ENCODE results near the gene JMJD6. TPM values are rescaled to one million over a fixed set of nuclear protein-coding genes. Genes with fewer than 3 reads are reported as not detected.
"Not testable (repeated sequence)": the region's sequence is repeated elsewhere in the genome, so short reads cannot be mapped to it uniquely, and the experiment has no call there.

Gene JMJD6
- total RNA-seq, 1 donor from 2014 or later = 11.3 TPM

DNA sequence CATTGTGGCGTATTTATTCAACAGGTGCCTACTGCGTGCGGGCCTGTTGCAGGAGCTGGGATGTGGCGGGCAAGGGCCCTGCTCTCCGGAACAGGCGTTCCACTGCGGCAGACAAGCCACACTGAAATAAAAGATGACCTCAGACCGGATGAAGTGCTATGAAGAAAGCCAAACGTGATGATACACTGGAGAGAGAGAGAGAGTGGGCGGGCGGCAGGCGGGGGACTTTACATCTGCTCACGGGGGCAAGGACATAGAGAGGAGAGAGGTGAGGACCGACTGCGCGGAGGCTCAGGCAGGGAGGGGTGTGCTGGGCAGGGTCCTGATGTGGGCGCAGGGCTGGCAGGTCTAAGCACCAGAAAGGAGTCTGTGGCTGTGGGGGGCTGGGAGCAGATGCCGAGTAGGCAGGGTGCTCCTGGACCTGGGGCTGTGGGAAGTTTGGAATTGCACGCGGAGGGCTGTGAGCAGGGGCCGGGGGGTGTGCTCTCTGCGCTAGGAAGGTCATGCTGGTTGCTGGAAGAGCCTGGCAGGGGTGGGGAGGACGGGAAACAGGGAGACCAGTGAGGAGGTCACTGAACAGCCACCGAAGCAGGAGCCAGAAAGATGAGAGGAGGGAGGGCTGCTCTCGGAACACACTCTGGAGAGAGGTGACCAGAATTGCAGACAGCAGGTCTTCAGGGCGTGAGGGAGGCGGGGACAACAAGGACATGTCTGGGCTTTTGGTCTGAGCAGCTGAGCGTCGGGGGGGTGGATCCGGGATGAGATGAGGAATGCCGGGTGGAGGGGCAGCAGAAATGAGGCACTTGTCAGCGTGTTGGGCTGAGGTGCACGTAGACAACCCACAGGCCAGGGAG lies 25.6 kb downstream of the JMJD6 start:
- peak; percentile 52 for ATAC-seq
- DNase-seq (ENCODE audit: low spot score) = no peak

GRCh38 chr17:76700270-76700616 lies 26.2 kb downstream of the JMJD6 start:
- DNase-seq (ENCODE audit: low spot score) (no peak), ATAC-seq (no peak)

GRCh38 chr17:76698466-76698977 lies 27.9 kb downstream of the JMJD6 start:
- DNase-seq (ENCODE audit: low spot score); ATAC-seq: not testable (repeated sequence)

GRCh38 chr17:76697702-76698465 lies 28.5 kb downstream of the JMJD6 start:
- DNase-seq (ENCODE audit: low spot score) = no peak
- no peak for ATAC-seq

DNA sequence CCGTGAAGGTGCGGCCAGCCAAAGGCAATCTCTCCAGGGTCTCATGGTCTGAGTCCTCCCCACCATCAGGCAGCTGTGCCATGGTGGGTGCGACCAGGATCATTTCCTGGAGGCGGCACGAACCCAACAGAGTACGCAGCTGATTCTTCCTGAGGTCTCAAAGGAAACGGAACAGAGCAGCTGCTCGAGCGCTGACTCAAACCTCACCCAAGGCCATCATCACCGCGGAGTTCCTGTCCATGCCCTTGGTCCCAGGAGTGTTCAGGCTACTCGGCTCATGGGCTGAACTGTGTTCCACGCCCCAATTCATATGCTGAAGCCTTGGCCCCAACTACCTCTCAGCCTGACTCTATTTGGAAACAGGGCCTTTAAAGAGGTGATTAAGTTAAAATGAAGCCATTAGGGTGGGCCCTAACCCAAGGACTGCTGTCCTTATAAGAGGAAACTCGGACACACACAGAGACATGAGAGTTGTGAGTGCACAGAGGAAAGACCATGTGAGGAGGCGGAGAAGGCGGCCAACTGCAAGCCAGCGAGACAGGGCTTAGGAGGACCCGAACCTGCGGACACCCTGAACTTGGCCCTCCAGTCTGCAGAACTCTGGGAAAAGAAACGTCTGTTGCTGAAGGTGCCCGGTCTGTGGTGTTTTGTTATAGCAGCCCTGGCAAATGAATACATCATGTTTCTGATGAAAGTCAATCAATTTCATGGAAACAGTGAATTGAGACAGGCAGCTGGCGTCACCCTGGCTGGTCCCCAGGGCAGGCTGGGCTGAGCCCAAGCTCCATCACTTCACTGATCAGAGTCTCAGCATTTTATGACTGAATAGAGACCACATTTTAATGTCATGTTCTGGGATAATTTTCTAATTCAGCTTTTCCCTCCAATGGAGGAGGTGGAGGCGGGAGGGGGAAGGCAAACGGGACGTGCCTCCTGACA lies 29.4 kb downstream of the JMJD6 start:
- DNase-seq (ENCODE audit: low spot score) = no peak
- ATAC-seq = peak; percentile 43

GRCh38 chr17:76695059-76695831 lies 31.2 kb downstream of the JMJD6 start:
- ATAC-seq (peak; percentile 36), DNase-seq (ENCODE audit: low spot score) (no peak)

DNA sequence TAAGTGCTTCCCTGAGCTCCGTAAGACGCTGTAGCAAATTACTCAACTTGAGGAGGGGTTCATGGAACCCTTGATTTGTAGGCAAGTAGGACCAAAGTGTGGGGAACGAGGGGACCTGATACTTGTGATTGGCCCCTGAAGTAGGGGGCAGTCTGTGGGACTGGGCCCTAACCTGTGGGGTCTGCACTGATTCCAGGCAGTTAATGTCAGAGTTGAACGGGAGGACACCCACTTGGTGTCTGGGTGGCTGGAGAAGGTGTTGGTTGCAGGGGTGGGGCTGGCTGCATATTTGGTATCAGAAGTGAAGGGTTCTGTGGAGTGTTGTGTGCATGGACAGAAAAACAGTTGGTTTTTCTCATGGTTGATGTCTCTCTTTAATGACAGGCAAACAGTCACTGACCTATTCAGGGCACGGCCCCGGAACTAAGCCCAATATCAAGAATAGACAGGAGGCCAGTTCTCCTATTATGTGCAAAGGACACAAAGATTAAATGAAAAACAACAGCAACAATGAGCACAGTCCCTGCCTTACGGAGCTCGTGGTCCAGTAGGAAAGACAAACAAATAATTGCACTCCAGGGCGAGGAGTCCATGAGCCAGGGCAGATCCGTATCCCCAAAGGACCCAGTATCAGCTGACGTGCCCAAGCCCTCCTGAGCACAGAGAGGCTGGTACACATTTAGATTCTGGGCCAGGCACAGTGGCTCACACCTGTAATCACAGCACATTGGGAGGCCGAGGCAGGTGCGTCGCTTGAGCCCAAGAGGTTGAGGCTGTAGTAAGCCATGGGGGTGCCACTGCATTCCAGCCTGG lies 34.8 kb downstream of the JMJD6 start:
- DNase-seq (ENCODE audit: low spot score) (no peak), ATAC-seq (no peak)

DNA sequence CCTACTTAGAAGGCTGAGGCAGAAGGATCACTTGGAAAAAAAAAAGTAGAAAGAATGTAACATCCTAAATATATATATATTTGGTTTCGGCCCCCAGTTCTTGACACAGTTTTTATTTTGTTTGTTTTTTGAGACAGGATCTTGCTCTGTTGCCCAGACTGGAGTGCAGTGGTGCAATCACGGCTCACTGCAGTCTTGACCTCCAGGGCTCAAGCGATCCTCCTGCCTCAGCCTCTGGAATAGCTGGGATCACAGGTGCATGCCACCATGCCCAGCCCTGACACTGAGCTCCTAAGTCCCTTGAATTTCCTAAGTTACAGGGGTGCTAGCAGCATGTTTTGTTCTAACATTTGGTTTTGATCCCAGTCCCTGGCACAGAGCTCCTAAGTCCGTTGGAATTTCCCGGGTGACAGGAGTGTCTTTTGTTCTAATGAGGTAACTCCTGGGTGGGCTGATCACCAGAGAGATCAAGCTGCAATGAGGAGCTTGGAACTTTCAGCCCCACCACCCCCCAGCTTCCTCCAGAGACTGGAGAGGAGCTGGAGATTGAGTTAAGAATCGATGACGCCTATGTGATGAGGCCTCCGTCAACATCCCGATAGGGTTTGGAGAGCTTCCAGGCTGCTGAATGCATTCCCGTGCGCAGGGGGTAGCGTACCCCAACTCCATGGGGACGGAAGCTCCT lies 35.7 kb downstream of the JMJD6 start:
- ATAC-seq (no peak), DNase-seq (ENCODE audit: low spot score) (no peak)

DNA sequence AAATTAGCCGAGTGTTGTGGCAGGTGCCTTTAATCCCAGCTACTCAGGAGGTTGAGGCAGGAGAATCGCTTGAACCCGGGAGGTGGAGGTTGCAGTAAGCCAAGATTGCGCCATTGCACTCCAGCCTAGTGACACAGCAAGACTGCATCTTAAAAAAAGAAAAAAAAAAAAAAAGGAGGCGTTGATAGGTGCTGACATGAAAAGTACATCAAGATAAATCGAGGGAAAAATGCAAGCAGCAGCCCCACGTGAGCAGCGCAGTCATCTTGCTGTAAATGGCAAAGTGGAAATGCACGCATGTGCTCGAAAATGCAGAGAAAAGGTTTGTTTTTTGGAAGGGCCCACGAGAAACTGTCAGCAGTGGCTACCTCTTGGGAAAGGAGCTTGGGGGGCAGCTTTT lies 36.5 kb downstream of the JMJD6 start:
- DNase-seq (ENCODE audit: low spot score) (no peak), ATAC-seq (no peak)

GRCh38 chr17:76688165-76688622 lies 38.2 kb downstream of the JMJD6 start:
- ATAC-seq = no peak
- DNase-seq (ENCODE audit: low spot score) = no peak

DNA sequence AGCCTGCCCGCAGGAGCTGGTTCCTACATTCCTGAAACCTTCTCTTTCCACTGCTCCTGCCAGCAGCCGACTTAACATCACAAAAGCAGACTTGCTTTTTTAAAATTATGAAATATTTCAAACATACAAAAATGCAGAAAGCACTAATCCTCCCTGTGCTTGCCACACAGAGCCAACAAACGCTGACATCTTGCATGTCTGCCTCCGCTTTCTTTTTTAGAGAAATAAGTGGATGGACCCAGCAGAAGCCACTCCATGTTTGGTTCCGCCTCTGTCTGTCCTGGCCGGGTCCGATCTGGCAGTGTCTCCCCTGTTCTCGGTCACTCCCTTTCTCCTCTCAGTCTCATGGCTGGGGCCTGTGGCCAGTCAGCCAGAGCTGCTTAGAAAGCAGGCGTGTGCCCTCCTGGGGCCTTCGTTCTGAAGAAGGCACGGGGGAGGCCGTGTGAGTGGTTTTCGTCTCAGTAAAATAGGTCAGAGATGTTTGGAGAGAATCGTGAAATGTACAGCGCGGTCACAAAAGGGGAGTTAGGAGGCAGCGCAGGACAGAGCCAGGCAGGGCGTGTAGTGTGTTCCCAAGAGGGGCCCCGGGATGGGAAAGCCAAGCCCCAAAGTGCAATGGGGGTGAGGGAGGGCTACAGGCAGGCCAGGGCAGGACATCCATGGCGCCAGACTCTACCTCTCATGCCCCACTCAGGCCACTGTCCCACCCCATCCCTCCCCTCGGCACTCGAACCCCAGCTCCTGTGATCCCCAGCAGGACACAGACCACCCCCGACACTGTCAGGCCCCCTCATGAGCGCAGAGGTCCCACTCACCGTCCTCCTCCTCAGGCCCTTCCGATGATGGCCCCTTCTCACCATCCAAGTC lies 38.9 kb downstream of the JMJD6 start:
- DNase-seq (ENCODE audit: low spot score) = no peak
- no peak for ATAC-seq

DNA sequence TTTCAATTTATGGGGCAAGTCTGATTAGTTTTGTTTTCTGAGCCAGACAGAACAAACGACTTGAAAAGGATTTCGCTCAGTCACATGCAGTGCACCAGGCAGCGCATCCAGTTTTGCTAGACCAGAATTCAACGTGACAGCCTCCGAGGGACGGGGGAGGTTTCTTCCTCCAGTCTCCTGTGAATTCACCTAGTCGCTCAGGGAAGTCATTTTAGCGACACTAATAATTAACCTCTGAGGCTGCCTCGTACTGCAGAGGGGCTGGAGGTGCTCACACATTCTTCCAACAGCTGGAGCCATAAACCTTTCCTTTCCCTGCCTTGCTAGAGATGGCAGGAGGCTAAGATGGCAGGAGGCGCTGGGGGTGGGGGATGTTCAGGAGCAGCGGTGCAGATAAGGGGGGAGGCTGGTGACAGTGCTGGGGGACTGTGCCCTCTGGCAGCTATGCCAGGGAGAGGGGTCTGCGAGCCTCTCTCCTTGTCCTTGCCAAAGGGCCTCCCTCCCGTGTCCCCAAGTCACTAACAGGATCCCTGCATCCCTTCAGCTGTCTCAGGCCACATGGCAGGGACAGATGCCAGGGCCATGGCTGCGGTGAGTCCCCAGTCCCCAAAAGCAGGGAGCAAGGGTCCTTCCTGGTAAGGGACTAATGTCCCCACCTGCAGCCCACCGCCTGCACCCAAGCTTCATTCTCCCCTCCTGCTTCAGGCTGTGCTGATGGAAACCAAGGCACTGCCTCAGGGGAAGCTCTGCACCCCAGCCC lies 39.7 kb downstream of the JMJD6 start:
- DNase-seq (ENCODE audit: low spot score) = no peak

DNA sequence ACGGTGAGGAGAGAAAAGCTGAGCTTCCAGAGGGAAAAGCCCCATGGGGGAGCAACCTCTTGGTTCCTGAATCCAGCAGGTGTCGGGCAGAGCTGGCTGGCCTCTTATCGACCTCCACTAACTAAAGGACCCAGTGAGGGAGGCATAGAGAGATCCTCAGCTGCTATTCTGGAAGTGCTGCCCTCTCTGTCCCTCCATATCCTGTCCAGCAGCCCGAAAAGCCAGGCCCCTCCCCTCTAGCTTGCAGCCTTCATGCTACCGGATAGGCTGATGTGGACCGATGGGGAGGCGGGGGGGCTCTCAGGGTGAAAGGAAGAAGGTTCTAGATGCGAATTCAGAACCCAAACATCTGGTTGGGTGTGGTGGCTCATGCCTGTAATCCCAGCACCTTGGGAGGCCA lies 40.6 kb downstream of the JMJD6 start:
- ATAC-seq (peak; percentile 28), DNase-seq (ENCODE audit: low spot score) (no peak)

More for the DNA sequence above, 39.7 kb downstream of the JMJD6 start:
- ATAC-seq = no peak

DNA sequence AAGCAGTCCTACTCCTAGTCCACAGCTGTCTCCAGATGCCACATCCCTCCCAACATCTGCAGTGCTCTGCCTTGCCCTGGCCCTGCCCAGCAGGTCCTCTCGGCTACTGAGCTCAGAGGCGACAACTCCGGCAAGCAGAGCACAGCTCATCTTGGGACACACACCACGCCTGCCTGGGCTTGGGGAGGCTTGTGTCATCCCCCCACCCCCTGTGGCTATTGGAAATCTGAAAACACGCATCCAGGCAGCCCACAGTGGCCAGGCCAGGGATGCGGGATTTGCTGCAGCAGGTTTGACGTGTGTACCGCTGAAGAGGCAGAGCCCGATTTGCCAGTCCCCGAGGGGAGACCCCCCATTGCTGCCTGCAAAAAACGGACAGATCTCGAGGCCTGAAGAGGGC lies 41.0 kb downstream of the JMJD6 start:
- ATAC-seq = no peak
- DNase-seq (ENCODE audit: low spot score) = no peak

- no peak for ATAC-seq
- no peak for DNase-seq (ENCODE audit: low spot score)
Observed at GRCh38 chr17:76684756-76685155, 41.6 kb downstream of the JMJD6 start.

DNA sequence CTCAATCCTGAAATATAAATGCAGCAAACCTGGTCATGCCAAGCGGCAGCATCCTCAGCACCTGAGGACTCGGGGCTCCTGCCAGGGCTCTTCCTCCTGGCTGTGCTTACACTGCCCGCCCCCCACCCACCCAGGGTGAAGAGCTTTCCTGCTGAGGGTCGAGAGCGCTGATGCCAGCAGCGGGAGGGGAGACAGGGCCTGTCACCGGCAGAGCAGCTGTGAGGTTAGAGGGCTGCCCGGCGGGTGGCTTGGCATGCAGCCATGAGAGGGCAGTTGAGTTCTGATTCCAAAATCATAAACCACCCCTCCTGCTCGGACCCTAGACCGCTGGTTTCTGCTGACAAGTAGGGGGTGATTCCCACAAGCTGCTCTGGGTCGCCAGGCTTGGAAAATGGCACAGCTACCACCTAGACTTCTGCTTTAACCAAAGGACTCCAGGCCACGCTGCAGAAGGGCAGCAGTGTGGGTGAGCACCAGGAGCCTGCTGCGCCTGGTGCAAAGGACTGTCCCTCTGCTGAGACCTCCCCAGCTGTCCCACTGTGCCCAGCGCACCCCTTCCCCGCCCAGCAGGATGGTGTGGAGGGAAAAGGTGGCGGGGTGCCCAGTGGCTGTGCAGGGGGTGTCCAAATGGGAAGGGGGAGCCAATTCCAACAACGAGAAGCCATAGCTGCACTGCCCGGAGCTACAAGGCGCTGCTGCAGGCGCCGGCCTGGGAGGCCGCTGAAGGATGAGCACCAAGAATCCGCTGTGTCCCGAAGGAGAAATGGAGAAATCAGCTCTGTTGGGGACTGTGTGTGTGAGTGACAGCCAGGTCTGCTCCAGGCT lies 42.3 kb downstream of the JMJD6 start:
- no peak for ATAC-seq

More for the DNA sequence above, 42.3 kb downstream of the JMJD6 start:
- DNase-seq (ENCODE audit: low spot score) = no peak

Data from left lobe of liver (tissue), 2 donors.